MCF 10A (cell line): ENCODE results near the gene BCCIP. TPM values are rescaled to one million over a fixed set of nuclear protein-coding genes. Genes with fewer than 3 reads are reported as not detected.

Source experiments
- BruUV-seq: library from RNA; stranded (reverse); fragments of 400-500 nt; replicated peaks from 2 replicates; lab custom pipeline; 2021; lab: Mats Ljungman, UMichigan
- CTCF ChIA-PET: fragments of 300-600 bp; sonication (Branson Sonifier 250); formaldehyde crosslinking; extraction: SDS; loops from one replicate; lab custom pipeline; 2021; ENCODE audit warnings: antibody characterized with exemption, inconsistent platforms; lab: Yijun Ruan, JAX
- POLR2A ChIA-PET: fragments of 300-600, 350-650 bp; sonication (Branson Sonifier 250); formaldehyde crosslinking; extraction: SDS; loops from one replicate; lab custom pipeline; 2020; ENCODE audit warnings: antibody characterized with exemption, inconsistent platforms; lab: Yijun Ruan, JAX
- DNase-seq: peaks from one replicate; pipeline ENCODE4 v3.0.0-alpha.2; 2018; ENCODE audit not compliant: unreplicated experiment
- H3K27ac Mint-ChIP-seq: one replicate; pipeline ENCODE4 v1.8.0; 2022; ENCODE audit warnings: mild to moderate bottlenecking, low read depth, mixed read lengths; ENCODE audit not compliant: unreplicated experiment
- H3K27me3 Mint-ChIP-seq: one replicate; pipeline ENCODE4 v1.8.0; 2022; ENCODE audit warnings: mixed read lengths; ENCODE audit not compliant: insufficient read depth, unreplicated experiment
- H3K36me3 Mint-ChIP-seq: one replicate; pipeline ENCODE4 v1.8.0; 2022; ENCODE audit warnings: mild to moderate bottlenecking, moderate library complexity, mixed read lengths; ENCODE audit not compliant: insufficient read depth, unreplicated experiment
- H3K4me1 Mint-ChIP-seq: one replicate; pipeline ENCODE4 v1.8.0; 2022; ENCODE audit warnings: mixed read lengths; ENCODE audit not compliant: insufficient read depth, unreplicated experiment
- H3K4me3 Mint-ChIP-seq: one replicate; pipeline ENCODE4 v1.8.0; 2022; ENCODE audit warnings: mild to moderate bottlenecking, moderate library complexity, mixed read lengths; ENCODE audit not compliant: unreplicated experiment
- H3K9me3 Mint-ChIP-seq: one replicate; pipeline ENCODE4 v1.8.0; 2022; ENCODE audit warnings: mixed read lengths; ENCODE audit not compliant: unreplicated experiment
- CTCF ChIP-seq: fragments of 200-600 bp; IDR thresholded peaks from one replicate; pipeline ENCODE4 v1.8.0; 2022; ENCODE audit warnings: antibody characterized with exemption, mild to moderate bottlenecking; ENCODE audit not compliant: unreplicated experiment
- intact Hi-C: fragments of 100-400 bp; cut with micrococcal nuclease; formaldehyde crosslinking; loops from 2 replicates; pipeline ENCODE4 v1.14.1; 2022
- total RNA-seq: library from RNA; stranded (reverse); gene quantifications from 2 replicates; pipeline ENCODE4 v1.2.3, GENCODE V29; 2022

Gene BCCIP
- total RNA-seq, 1 experiment from 2014 or later = 88.2 TPM

GRCh38 chr10:125836746-125837145 lies 13.4 kb downstream of the BCCIP start:
- CTCF ChIA-PET = no interaction called here
- no peak for DNase-seq
- POLR2A ChIA-PET = interaction anchor here (1.8 kb wide), 1 partner anchor 28 kb away, joined by 4 read pairs; no protein-coding TSS in a partner anchor
- Mint-ChIP-seq H3K9me3 (no peaks in the 10 kb centered on the region), H3K27me3 (no peaks in the 10 kb centered on the region), H3K4me1 (no peaks in the 10 kb centered on the region), H3K4me3 (no peak overlapping the region), H3K27ac (no peak overlapping the region), H3K36me3 (peaks cover 96% of the 10 kb centered on the region)
- no peak for TF ChIP-seq CTCF
- BruUV-seq = no TSS peak
- intact Hi-C loops = no loop called here

- no peaks in the 10 kb centered on the region for H3K9me3 Mint-ChIP-seq
- no peak for TF ChIP-seq CTCF
- peaks cover 75% of the 10 kb centered on the region for H3K36me3 Mint-ChIP-seq
- H3K27me3 Mint-ChIP-seq = no peaks in the 10 kb centered on the region
- intact Hi-C loops = no loop called here
- ChIA-PET POLR2A (interaction anchor here (1.5 kb wide), 1 partner anchor 11 kb away, joined by 3 read pairs; no protein-coding TSS in a partner anchor), CTCF (no interaction called here)
- H3K4me3 Mint-ChIP-seq = no peak overlapping the region
- H3K27ac Mint-ChIP-seq = no peak overlapping the region
- DNase-seq = no peak
- no peaks in the 10 kb centered on the region for H3K4me1 Mint-ChIP-seq
- BruUV-seq = no TSS peak
These were observed 15.6 kb downstream of the BCCIP start for GRCh38 chr10:125838802-125839575.

DNA sequence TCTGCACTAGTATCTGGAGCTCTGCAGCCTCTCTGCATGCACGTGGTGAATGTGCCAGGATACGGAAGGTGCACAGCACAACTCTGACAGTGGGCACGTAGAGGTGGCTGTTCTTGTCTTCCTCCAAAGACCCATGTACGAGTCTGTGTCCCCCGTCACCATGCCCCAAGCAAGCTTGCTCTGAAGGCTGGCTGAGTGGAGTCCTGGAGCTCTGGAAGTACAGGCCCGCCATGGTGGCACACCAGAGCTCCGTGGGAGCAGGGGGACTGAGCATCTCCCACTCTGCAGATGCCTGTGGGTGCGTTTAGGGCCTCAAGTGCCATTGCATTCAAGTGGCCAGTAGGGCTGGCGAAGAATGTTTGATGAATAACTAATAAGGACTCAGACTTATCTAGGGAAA lies 17.1 kb downstream of the BCCIP start:
- Mint-ChIP-seq H3K9me3 (no peaks in the 10 kb centered on the region), H3K4me3 (no peak overlapping the region), H3K36me3 (peaks cover 61% of the 10 kb centered on the region), H3K4me1 (no peaks in the 10 kb centered on the region), H3K27me3 (no peaks in the 10 kb centered on the region), H3K27ac (peak overlapping the region; percentile 91)
- ChIA-PET POLR2A (interaction anchor here (1.5 kb wide), 1 partner anchor 12 kb away, joined by 3 read pairs; no protein-coding TSS in a partner anchor), CTCF (no interaction called here)
- BruUV-seq = no TSS peak
- DNase-seq = no peak
- intact Hi-C loops = no loop called here
- TF ChIP-seq CTCF = no peak

- H3K27me3 Mint-ChIP-seq = no peaks in the 10 kb centered on the region
- H3K9me3 Mint-ChIP-seq = no peaks in the 10 kb centered on the region
- H3K4me1 Mint-ChIP-seq = no peaks in the 10 kb centered on the region
- POLR2A ChIA-PET = no interaction called here
- peak; percentile 1 for DNase-seq
- TF ChIP-seq CTCF = no peak
- peaks cover 58% of the 10 kb centered on the region for H3K36me3 Mint-ChIP-seq
- no TSS peak for BruUV-seq
- H3K27ac Mint-ChIP-seq = no peak overlapping the region
- intact Hi-C loops = no loop called here
- H3K4me3 Mint-ChIP-seq = no peak overlapping the region
- CTCF ChIA-PET = no interaction called here
These were observed 17.6 kb downstream of the BCCIP start for GRCh38 chr10:125840955-125841354.
